Epithelial cell of proximal tubule (primary cell): ENCODE results near the gene LRBA. TPM values are rescaled to one million over a fixed set of nuclear protein-coding genes. Genes with fewer than 3 reads are reported as not detected.

Experiments used
- DNase-seq: peaks from one replicate; pipeline ENCODE4 v3.0.0-alpha.2; 2011; ENCODE audit warnings: low read depth
- H3K4me3 ChIP-seq: 2 replicates; pipeline ENCODE4 v1.5.1; 2011; ENCODE audit warnings: low read depth, mild to moderate bottlenecking, low read length
- CTCF ChIP-seq: conservative IDR thresholded peaks from 2 replicates; pipeline ENCODE4 v1.5.1; 2012; ENCODE audit warnings: low read depth, mild to moderate bottlenecking, low read length
- total RNA-seq: library from RNA; depleted of rRNA; stranded (reverse); fragments of >200 nt; gene quantifications from 2 replicates; pipeline ENCODE4 v1.2.3, GENCODE V29; 2015

Gene LRBA
- total RNA-seq, 1 donor from 2014 or later = 58.9 TPM

GRCh38 chr4:150236626-150237025 is 778.5 kb downstream of the LRBA start:
- no peak for DNase-seq
- no peak for TF ChIP-seq CTCF

DNA sequence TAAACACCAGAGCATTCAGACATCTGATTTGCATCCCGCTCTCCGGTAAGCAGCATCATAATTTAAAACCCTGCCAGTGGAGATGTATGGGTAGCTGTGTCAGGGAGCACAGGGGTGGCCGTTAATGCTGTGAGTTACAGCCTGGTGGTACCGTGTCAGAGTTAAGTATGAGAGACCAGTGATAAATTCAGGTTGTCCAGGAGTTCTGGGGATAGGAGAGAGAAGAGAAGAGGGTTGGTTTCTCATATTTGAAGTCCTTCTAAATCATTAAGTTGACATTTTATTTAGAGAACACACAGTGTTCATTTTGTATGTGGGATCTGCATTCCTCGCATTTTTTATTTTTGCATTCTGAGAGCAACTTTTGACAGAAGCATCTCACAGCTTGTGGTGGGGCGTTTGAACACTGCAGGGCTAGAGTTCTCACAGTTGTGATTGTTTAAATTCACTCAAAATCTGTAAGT is 779.2 kb downstream of the LRBA start:
- no peak for DNase-seq
- no peak for TF ChIP-seq CTCF
- H3K4me3 ChIP-seq = no peak overlapping the region

More at GRCh38 chr4:150236626-150237025, 778.5 kb downstream of the LRBA start:
- no peak overlapping the region for H3K4me3 ChIP-seq

DNA sequence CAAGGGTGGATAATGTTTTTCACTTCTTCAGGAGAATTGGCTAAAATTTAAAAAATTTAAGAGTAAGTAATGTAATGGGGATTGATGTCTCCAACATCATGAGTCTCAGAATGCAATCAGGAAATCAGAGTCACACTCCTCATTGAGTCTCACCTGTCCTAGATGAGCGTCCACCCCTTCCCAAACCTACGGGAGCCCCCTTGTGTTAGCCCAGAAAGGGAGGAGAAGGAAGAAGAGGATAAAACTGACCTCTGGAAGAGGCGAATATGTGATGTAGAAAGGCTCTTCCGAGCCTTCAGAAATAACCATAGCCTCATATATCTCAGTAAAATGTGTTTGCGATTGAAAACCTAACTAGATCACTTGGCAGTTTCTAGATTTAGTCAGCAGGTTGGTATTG is 779.8 kb downstream of the LRBA start:
- DNase-seq = no peak
- H3K4me3 ChIP-seq = no peak overlapping the region
- no peak for TF ChIP-seq CTCF

- TF ChIP-seq CTCF = no peak
- no peak for DNase-seq
- H3K4me3 ChIP-seq = no peak overlapping the region
These were observed 780.8 kb downstream of the LRBA start for GRCh38 chr4:150234246-150234645.

GRCh38 chr4:150232029-150232428 is 783.1 kb downstream of the LRBA start:
- H3K4me3 ChIP-seq = no peak overlapping the region
- DNase-seq = no peak
- TF ChIP-seq CTCF = no peak

- TF ChIP-seq CTCF = no peak
- H3K4me3 ChIP-seq = no peak overlapping the region
- DNase-seq = no peak
These were observed 783.8 kb downstream of the LRBA start for GRCh38 chr4:150231107-150231770.

- no peak for DNase-seq
- TF ChIP-seq CTCF = no peak
These were observed 784.5 kb downstream of the LRBA start for GRCh38 chr4:150230561-150230960.

More at GRCh38 chr4:150230561-150230960, 784.5 kb downstream of the LRBA start:
- H3K4me3 ChIP-seq = no peak overlapping the region
